Measurements from ENCODE around the gene IL10RA.

The IL10RA gene

DNA sequence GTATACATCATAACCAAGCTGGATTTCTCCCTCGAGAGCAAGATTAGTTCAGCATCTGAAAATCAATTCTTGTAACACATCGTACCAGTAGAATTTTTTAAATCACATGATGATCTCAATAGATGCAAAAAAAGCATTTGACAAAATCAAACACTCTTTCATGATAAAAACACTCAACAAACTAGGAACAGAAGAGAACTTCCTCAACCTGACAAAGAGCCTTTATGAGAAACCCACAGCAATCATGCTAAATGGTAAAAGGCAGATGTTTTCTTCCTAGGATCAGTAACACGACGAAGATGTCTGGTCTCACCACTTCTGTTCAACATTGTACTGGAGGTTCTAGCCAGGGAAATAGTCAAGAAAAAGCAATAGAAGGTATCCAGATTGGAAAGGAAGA lies 56.6 kb downstream of the IL10RA start:
- H3K27me3 ChIP-seq (ENCODE audit: insufficient read depth, poor library complexity, severe bottlenecking) = no peaks in the 10 kb centered on the region

DNA sequence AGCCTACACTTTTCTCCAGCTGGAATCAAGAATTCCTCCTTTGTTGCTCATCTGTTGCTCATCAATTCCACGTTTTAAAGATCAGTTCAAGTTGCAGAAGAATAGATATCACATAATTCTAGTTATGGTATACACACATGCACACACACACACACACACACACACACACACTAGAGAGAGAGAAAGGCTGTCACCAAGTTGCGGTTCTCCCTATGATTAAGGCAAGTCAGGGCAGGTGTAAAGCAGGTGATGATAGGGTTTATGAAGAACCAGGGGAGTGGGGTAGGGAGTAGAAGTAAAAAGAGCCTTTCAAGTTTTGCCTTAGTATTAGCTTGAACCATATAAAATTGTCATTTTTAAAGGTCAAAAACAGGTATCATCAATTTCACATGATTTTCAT lies 59.0 kb downstream of the IL10RA start:
- Histone ChIP-seq H3K27ac (ENCODE audit: poor library complexity, severe bottlenecking) (no peak overlapping the region), H3K4me3 (ENCODE audit: severe bottlenecking) (no peak overlapping the region), H3K36me3 (ENCODE audit: low read depth) (no peaks in the 10 kb centered on the region), H3K4me1 (ENCODE audit: insufficient read depth, poor library complexity, severe bottlenecking) (peaks cover 6% of the 10 kb centered on the region), H3K9me3 (ENCODE audit: severe bottlenecking) (no peaks in the 10 kb centered on the region), H3K27me3 (ENCODE audit: insufficient read depth, poor library complexity, severe bottlenecking) (no peaks in the 10 kb centered on the region)
- TF ChIP-seq, protein P1, sequence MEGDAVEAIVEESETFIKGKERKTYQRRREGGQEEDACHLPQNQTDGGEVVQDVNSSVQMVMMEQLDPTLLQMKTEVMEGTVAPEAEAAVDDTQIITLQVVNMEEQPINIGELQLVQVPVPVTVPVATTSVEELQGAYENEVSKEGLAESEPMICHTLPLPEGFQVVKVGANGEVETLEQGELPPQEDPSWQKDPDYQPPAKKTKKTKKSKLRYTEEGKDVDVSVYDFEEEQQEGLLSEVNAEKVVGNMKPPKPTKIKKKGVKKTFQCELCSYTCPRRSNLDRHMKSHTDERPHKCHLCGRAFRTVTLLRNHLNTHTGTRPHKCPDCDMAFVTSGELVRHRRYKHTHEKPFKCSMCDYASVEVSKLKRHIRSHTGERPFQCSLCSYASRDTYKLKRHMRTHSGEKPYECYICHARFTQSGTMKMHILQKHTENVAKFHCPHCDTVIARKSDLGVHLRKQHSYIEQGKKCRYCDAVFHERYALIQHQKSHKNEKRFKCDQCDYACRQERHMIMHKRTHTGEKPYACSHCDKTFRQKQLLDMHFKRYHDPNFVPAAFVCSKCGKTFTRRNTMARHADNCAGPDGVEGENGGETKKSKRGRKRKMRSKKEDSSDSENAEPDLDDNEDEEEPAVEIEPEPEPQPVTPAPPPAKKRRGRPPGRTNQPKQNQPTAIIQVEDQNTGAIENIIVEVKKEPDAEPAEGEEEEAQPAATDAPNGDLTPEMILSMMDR (IDR thresholded peaks at IDR 0.05; ENCODE audit: poor library complexity, severe bottlenecking) = no peak
- DNase-seq (ENCODE audit: low spot score) (no peak), ATAC-seq (ENCODE audit: low read depth) (no peak)

More for the DNA sequence above, 56.6 kb downstream of the IL10RA start:
- TF ChIP-seq, protein P1 (IDR thresholded peaks at IDR 0.05; ENCODE audit: poor library complexity, severe bottlenecking) = no peak
- Histone ChIP-seq H3K27ac (ENCODE audit: poor library complexity, severe bottlenecking) (no peak overlapping the region), H3K4me3 (ENCODE audit: severe bottlenecking) (no peak overlapping the region), H3K9me3 (ENCODE audit: severe bottlenecking) (no peaks in the 10 kb centered on the region), H3K36me3 (ENCODE audit: low read depth) (no peaks in the 10 kb centered on the region), H3K4me1 (ENCODE audit: insufficient read depth, poor library complexity, severe bottlenecking) (peaks cover 6% of the 10 kb centered on the region)
- ATAC-seq (ENCODE audit: low read depth) (no peak), DNase-seq (ENCODE audit: low spot score) (no peak)

DNA sequence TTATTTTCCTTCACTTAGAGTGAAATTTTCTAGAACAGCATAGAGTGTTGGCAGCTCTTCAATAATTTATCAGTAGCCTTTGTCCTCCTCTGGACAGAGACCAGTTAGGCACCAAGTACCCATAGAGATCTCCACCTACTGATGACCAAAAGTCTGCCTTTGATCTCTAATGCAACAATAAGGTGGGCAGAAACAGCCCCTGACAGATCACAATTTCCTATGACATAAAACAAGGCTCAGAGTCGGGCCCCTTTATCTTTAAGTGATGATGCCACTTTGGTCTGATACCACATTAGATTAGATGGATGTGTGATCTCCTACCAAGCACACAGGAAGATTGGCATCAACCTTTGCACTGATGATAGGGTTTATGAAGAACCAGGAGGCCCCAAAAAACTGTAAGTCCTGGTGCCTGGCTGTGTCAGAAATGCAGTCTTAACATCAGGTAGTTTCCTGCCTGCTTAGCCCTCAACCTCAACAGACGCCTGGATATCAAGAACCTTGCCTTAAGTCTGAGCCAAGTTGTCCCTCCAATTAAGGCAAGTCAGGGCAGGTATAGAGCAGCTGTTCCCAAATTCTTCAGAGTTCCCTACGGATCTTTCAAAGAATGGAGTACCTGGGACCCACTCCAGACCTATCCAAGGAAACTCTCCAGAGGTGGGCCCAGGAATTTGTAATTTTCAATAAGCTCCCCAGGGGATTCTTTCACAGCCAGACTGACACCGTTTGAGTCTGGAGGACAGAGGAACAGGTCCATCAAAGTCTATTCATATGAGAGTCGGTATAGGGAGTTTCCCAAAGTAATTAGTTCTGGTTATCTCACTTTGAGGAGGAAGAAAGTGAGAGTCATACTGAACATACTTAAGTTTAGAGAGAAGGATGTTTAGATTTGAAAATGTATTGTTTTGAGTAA lies 60.1 kb downstream of the IL10RA start:
- DNase-seq (ENCODE audit: low spot score) = no peak
- TF ChIP-seq, protein P1 (IDR thresholded peaks at IDR 0.05; ENCODE audit: poor library complexity, severe bottlenecking) = no peak
- Histone ChIP-seq H3K27ac (ENCODE audit: poor library complexity, severe bottlenecking) (no peak overlapping the region), H3K4me1 (ENCODE audit: insufficient read depth, poor library complexity, severe bottlenecking) (peaks cover 6% of the 10 kb centered on the region), H3K27me3 (ENCODE audit: insufficient read depth, poor library complexity, severe bottlenecking) (no peaks in the 10 kb centered on the region), H3K36me3 (ENCODE audit: low read depth) (no peaks in the 10 kb centered on the region), H3K9me3 (ENCODE audit: severe bottlenecking) (no peaks in the 10 kb centered on the region), H3K4me3 (ENCODE audit: severe bottlenecking) (no peak overlapping the region)
- no peak; the same call in 2 of the 3 replicates for ATAC-seq (ENCODE audit: low read depth)

DNA sequence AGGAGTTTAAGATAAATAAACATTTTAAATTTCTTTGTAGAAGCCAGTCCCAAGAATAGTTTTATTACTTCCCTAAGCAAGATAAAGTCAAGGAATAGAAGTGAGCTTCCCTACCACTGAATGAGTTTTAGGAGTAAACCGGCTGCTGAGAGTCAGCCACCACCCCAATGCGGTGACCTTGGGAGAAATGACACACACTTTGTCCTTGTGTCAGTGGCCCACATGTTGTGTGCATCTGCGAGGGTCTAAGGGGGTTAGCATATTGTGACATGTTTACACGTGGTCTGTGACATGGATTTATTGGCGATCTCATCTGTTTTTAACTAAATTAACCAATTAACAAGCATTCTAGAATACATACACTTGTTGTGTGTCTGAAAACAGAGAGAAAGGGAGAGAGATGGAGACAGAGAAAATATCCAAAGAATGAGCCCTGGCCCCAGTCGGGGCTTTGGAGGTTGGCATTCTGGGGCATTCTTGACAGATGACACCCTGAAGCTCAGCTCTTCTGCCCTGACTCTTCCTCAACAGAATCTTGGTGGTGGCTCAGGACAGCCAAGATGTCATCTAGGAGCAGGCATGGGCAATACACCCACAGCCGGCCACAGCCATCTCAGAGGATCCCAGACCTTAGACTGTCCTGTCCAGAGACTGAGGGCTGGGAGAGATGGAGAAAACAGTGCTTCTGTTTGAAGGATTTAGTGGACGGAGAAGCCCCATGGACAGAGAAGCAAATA lies 60.9 kb downstream of the IL10RA start:
- peaks cover 6% of the 10 kb centered on the region for H3K4me1 ChIP-seq (ENCODE audit: insufficient read depth, poor library complexity, severe bottlenecking)
- no peaks in the 10 kb centered on the region for H3K9me3 ChIP-seq (ENCODE audit: severe bottlenecking)
- ATAC-seq (ENCODE audit: low read depth) (no peak), DNase-seq (ENCODE audit: low spot score) (no peak)
- no peak overlapping the region for H3K4me3 ChIP-seq (ENCODE audit: severe bottlenecking)
- no peak overlapping the region for H3K27ac ChIP-seq (ENCODE audit: poor library complexity, severe bottlenecking)
- TF ChIP-seq, protein P1 (IDR thresholded peaks at IDR 0.05; ENCODE audit: poor library complexity, severe bottlenecking) = no peak
- no peaks in the 10 kb centered on the region for H3K36me3 ChIP-seq (ENCODE audit: low read depth)
- H3K27me3 ChIP-seq (ENCODE audit: insufficient read depth, poor library complexity, severe bottlenecking) = no peaks in the 10 kb centered on the region
